HG03432 (cell line): Measurements from ENCODE around the gene CCDC30.
"Not testable (repeated sequence)": the region's sequence is repeated elsewhere in the genome, so short reads cannot be mapped to it uniquely, and the experiment has no call there.

Experiments
- ATAC-seq: cut with Tn5 transposase; IDR thresholded peaks from one replicate; pipeline ENCODE4 v1.9.1; 2021; ENCODE audit warnings: mild to moderate bottlenecking, moderate library complexity; ENCODE audit not compliant: unreplicated experiment

The CCDC30 gene

DNA sequence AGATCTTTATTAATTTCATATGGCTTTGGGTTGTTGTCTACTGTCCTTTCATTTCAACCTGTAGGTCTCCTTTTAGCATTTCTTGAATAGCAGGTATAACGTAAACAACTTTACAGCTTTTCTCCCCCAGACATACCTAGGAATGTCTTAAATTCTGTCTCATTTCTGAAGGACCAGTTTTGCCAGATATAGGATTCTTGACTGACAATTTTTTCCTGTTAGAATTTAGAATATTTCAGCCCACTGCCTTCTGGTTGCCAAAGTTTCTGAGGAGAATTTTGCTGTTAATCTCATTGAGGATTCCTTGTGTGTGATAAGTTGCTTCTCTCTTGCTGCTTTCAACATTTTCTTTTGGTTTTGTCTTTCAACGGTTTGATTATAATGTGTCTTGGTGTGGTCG is 60.1 kb downstream of the CCDC30 start:
- no peak for ATAC-seq

- no peak for ATAC-seq
These were observed 61.2 kb downstream of the CCDC30 start for GRCh38 chr1:42524330-42524729.

DNA sequence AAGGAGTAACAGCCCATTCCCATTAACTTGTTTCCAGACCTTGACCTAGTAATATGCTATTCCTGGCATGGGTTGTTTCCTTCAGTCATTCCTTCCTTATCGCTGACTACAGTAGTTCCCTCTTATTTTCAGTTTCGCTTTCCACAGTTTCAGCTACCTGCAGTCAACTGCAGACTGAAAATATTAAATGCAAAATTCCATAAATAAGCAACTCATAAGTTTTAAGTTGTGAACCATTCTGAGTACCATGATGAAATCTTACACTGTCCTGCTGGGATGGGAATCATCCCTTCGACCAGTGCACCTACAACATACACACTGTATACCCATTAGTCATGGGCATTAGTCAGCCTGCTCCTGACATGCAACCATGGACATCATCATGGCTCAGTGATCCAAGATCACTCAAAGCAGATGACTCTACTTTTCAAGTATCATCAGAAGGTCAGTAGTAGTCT is 66.7 kb downstream of the CCDC30 start:
- no peak for ATAC-seq

GRCh38 chr1:42531043-42531442 is 68.0 kb downstream of the CCDC30 start:
- ATAC-seq = no peak

- ATAC-seq = no peak
These were observed 70.2 kb downstream of the CCDC30 start for GRCh38 chr1:42533101-42533863.

DNA sequence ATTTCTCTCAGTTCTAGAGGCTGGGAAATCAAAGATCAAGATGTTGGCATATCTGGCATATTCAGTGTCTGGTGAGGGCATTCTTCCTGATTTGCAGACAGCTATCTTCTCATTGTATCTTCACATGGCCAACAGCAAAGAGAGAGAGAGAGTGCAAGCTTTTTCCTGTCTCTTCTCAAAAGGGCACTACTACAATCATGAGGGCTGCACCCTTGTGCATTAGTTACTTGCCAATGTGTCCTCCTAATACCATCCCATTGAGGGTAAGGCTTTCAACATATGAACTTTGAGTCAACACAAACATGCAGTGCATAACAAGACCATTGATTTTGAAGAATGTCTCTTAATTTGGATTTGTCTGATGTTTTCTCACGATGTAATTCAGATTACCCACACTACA is 78.0 kb downstream of the CCDC30 start:
- ATAC-seq = no peak

DNA sequence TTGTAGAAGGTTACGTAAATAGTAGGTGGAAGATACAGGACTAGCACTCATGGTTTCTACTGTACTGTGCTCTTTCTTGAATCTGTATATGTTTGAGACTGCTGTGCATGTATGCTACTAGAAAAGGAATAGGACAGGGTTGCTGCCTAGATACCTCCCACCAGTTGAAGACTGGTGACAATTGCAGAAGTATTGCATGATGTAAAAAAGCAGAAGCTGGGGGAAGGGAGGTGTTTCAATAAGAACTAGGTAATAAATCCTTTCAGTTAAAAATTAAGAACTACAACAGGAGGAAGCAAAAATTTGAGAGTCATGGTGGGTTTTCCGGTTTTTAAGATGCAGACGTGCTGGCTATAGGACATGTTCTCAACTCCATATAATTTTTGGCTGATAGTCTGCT is 88.1 kb downstream of the CCDC30 start:
- ATAC-seq = no peak

- ATAC-seq = no peak
These were observed 88.5 kb downstream of the CCDC30 start for GRCh38 chr1:42551590-42551989.

DNA sequence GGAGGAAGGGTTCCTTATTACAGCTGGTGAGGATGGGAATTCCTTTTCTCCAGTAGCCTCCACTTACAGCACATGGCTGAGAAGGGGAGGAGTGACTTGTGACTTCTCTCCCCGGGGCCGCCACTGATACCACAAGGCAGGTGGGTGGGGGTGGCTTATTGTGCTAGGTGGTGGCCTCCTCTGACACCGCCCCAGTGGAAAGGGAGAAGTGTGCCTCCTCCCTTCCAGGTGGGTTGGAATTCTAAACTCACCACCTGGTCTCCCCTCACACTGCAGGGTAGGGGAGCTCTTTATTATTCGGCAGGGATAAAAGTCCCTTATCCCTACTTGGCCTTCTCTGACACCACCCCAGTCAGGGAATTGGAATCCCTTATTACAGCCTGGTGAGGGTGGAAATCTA is 89.5 kb downstream of the CCDC30 start:
- no peak for ATAC-seq

GRCh38 chr1:42557230-42557851 is 94.3 kb downstream of the CCDC30 start:
- ATAC-seq = no peak

GRCh38 chr1:42567038-42567437 is 104.0 kb downstream of the CCDC30 start:
- no peak for ATAC-seq

DNA sequence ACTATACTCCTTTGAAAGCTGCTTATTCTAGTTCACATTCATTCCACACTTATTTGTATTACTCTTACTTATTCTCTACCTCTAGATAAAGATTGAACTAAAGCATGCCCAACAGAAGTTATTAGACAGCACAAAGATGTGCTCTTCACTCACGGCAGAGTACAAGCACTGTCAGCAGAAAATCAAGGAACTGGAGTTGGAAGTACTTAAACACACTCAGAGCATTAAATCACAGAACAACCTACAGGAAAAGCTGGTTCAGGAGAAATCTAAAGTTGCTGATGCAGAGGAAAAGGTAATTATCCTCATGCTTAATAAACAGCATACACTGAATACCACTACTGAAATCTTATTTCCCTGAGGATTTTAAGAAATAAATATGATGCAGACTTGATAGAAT is 113.8 kb downstream of the CCDC30 start:
- no peak for ATAC-seq

DNA sequence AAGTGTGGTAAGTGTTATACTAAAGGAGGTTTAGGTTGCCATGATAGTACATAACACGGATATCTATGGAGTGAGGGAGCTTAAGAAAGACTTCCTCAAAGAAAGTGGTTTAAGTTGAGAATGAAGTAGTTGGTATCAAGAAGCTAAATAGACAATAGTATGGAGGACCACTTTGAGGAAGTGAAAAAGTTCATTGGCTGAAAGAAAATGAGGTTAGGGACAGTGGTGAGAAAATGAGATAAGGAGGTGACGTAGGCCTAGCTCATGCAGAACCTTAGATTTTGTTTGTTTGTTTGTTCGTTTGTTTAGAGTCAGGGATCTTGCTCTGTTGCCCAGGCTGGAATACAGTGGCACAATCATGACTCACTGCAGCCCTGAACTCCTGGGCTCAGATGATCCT is 122.9 kb downstream of the CCDC30 start:
- no peak for ATAC-seq

GRCh38 chr1:42587753-42588152 is 124.7 kb downstream of the CCDC30 start:
- no peak for ATAC-seq

DNA sequence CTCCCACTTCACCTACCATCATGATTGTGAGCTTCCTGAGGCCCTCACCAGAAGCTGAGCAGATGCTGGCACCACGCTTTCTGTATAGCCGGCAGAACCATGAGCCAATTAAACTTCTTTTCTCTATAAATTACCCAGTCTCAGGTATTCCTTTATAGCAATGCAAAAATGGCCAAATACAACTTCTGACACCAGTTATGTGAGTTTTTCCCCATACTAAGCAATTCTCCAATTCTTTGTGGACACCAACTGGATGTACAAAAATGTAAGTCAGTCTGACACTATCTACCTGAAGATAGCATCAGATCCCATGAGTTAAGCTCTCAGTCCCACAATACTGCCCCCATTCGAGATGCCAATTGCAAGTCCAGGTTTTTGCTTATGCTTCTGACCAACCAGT is 129.7 kb downstream of the CCDC30 start:
- ATAC-seq = no peak

- no peak for ATAC-seq
These were observed 130.5 kb downstream of the CCDC30 start for GRCh38 chr1:42593486-42594100.

DNA sequence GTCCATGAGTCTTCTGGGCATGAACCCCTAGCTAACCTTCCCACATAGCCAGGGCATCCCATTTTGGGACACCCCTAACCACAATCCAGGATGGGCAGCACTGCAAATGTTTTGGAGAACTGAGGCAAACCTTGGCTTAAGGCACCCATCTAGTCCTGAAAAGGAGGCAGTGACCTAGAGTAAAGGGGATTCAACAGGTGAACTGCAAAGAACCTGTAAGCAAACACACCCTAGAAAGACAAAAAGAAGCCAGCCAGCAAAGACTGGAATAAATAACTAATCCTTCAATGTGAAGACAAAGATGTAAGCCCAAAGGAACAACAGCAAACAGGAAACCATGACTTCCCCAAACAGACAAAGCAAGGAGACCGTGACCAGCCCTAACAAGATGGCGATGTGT is 138.4 kb downstream of the CCDC30 start:
- ATAC-seq = no peak

GRCh38 chr1:42613803-42614131 is 150.7 kb downstream of the CCDC30 start:
- ATAC-seq = no peak

DNA sequence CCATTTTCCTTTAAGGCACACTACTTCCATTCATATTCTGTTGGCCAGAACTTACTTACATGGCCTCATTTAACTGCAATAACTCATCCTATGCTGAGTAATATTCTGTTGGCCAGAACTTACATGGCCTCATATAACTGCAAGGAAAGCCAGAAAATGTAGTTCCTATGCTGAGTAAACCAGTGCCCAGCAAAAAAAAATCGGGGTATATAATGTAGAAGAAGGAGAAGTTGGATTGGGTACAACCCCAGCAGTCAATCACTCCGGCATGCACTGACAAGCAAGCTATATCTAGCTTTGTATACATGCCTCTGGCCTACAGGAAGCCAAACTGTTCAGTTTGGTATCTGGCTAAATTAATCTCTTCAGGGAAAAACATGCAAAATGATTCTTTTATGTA is 155.8 kb downstream of the CCDC30 start:
- no peak for ATAC-seq

DNA sequence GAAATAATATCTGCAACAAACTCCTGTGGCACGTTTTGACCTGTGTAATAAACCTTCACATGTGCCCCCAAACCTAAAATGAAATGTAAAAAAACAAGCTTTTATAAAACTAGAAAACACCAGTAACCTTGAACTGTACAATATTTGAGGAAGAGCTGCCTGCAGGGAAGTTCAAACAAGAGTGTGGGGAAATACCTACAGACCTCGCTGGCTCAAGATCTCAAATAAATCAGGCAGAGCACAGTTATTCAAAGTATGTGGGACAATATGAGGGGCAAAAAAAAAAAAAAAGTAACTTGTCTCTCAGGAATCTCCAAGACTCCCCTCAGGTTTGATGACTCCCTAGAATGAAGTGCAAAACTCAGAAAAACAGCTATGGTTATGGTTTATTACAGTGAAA is 157.2 kb downstream of the CCDC30 start:
- no peak for ATAC-seq

DNA sequence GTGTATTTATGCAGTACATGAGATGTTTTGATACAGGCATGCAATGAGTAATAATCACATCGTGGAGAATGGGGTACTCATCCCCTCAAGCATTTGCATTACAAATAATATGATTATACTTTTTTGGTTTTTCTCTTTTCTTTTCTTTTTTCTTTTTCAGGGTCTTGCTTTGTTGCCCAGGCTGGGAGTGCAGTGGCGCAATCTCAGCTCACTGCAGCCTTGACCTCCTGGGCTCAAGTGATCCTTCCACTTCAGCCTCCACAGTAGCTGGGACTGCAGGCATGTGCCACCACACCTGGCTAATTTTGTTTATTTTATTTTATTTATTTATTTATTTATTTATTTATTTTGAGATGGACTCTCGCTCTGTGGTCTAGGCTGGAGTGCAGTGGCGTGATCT is 158.1 kb downstream of the CCDC30 start:
- not testable (repeated sequence) for ATAC-seq

DNA sequence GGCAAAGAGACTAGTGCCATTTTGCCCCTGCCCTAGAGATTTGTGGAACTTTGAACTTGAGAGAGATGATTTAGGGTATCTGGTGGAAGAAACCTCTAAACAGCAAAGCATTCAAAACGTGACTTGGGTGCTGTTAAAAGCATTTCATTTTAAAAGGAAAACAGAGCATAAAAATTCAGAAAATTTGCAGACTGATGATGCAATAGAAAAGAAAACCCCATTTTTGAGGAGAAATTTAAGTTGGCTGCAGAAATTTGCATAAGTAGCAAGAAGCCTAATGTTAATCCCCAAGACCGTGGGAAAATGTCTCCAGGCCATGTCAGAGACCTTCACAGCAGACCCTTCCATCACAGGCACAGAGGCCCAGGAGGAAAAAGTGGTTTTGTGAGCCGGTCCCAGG is 164.1 kb downstream of the CCDC30 start:
- ATAC-seq = not testable (repeated sequence)
